ENCODE data around the gene MTX1.

DNA sequence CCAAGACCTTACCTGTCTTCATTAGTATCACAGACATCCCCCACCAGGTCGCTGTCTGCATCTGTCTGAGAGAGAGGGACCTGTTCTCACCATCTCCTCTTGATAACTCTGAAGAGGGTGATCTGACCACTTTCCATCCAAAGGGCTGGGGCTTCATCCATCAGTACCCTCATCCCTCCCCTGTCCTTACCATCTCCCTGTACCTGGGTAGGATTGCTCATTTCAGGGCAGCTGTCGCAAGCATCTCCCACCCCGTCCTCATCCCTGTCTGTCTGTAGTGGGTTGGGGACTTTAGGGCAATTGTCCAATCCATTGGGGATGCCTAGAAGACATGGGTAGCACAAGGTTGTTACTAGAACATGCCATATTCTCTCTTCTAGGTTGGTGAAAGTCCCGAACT is 8.7 kb upstream of the MTX1 start:
- no peak for TF ChIP-seq POLR2A (IDR thresholded peaks at IDR 0.05)
- TF ChIP-seq, protein P1, sequence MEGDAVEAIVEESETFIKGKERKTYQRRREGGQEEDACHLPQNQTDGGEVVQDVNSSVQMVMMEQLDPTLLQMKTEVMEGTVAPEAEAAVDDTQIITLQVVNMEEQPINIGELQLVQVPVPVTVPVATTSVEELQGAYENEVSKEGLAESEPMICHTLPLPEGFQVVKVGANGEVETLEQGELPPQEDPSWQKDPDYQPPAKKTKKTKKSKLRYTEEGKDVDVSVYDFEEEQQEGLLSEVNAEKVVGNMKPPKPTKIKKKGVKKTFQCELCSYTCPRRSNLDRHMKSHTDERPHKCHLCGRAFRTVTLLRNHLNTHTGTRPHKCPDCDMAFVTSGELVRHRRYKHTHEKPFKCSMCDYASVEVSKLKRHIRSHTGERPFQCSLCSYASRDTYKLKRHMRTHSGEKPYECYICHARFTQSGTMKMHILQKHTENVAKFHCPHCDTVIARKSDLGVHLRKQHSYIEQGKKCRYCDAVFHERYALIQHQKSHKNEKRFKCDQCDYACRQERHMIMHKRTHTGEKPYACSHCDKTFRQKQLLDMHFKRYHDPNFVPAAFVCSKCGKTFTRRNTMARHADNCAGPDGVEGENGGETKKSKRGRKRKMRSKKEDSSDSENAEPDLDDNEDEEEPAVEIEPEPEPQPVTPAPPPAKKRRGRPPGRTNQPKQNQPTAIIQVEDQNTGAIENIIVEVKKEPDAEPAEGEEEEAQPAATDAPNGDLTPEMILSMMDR (IDR thresholded peaks at IDR 0.05): no peak

Data from upper lobe of left lung (tissue), 4 donors.